HCT116 (cell line): ENCODE data around the gene EPHB2. TPM values are rescaled to one million over a fixed set of nuclear protein-coding genes. Genes with fewer than 3 reads are reported as not detected.

Source experiments
- ATAC-seq: fragments of 200-7000 bp; cut with Tn5 transposase; 2 replicates; pipeline ENCODE4 v1.9.1; 2020; ENCODE audit warnings: mild to moderate bottlenecking, moderate library complexity
- BruUV-seq: library from RNA; stranded (reverse); fragments of 400-500 nt; replicated peaks from 2 replicates; lab custom pipeline; 2021; lab: Mats Ljungman, UMichigan
- CTCF ChIA-PET: fragments of 300-600 bp; sonication (Branson Sonifier 250); formaldehyde crosslinking; loops from one replicate; lab custom pipeline; 2021; ENCODE audit warnings: antibody characterized with exemption; lab: Charles Lee
- POLR2A ChIA-PET: fragments of 300-600, 350-600 bp; sonication (Branson Sonifier 250); formaldehyde crosslinking; loops from one replicate; lab custom pipeline; 2021; ENCODE audit warnings: antibody characterized with exemption; lab: Charles Lee
- RAD21 ChIA-PET, 2 experiments: fragments of 300-600 bp; sonication (Branson Sonifier 250); formaldehyde crosslinking; loops; one replicate each; lab custom pipeline; 2023; ENCODE audit warnings: low total read pairs in 2 of 2; ENCODE audit not compliant: uncharacterized antibody in 2 of 2, unreplicated experiment in 2 of 2, low non-redundant PET in 1 of 2; lab: Charles Lee
- DNase-seq: peaks from one replicate; pipeline ENCODE4 v3.0.0-alpha.2; 2010; ENCODE audit warnings: low read depth, low spot score
- H2AFZ ChIP-seq: fragments of 200-600 bp; shearing (Covaris generic), sonication (generic); 2 replicates; pipeline ENCODE4 v1.6.1; 2017; ENCODE audit warnings: low read depth, mixed run types, mixed read lengths, antibody characterized with exemption, low read length; ENCODE audit not compliant: poor library complexity, severe bottlenecking
- H3K27ac ChIP-seq: 2 replicates; pipeline ENCODE4 v1.5.1; 2012; ENCODE audit warnings: low read depth, low read length
- H3K27me3 ChIP-seq: fragments of 200-600 bp; sonication (generic); 2 replicates; pipeline ENCODE4 v1.6.1; 2016; ENCODE audit warnings: mixed run types, low read length, mixed read lengths; ENCODE audit not compliant: insufficient read depth
- H3K36me3 ChIP-seq, 2 experiments: fragments of 200-500 bp in 1 of 2; fragments of 200-600 bp in 1 of 2; sonication (Bioruptor generic) in 1 of 2; sonication (generic) in 1 of 2; 2 replicates each; pipeline versions ENCODE4 v1.5.1 to v1.6.1; 2014 to 2016; ENCODE audit warnings: low read length in 2 of 2, inconsistent platforms in 1 of 2, mixed read lengths in 1 of 2, mixed run types in 1 of 2; ENCODE audit not compliant: insufficient read depth in 2 of 2, control insufficient read depth in 1 of 2
- H3K4me1 ChIP-seq, 2 experiments: fragments of 200-600 bp in 1 of 2; sonication (generic) in 1 of 2; 2 replicates each; pipeline versions ENCODE4 v1.5.1 to v1.6.1; 2012 to 2017; ENCODE audit warnings: low read length in 2 of 2, inconsistent platforms in 1 of 2, mild to moderate bottlenecking in 1 of 2, mixed read lengths in 1 of 2, mixed run types in 1 of 2, moderate library complexity in 1 of 2; ENCODE audit not compliant: insufficient read depth in 2 of 2, control insufficient read depth in 1 of 2
- H3K4me2 ChIP-seq: fragments of 200-600 bp; sonication (generic); 2 replicates; pipeline ENCODE4 v1.6.1; 2017; ENCODE audit warnings: mixed run types, low read length, mixed read lengths
- H3K4me3 ChIP-seq, 2 experiments: fragments of 200-600 bp in 1 of 2; sonication (generic) in 1 of 2; replicated peaks in 1 of 2; 2 replicates each; pipeline ENCODE4 v1.5.1; 2011 to 2016; ENCODE audit warnings: low read length in 2 of 2, control low read depth in 1 of 2, low read depth in 1 of 2, mild to moderate bottlenecking in 1 of 2, mixed read lengths in 1 of 2, mixed run types in 1 of 2
- H3K79me2 ChIP-seq: fragments of 200-600 bp; sonication (generic); 2 replicates; pipeline ENCODE4 v1.6.1; 2017; ENCODE audit warnings: mild to moderate bottlenecking, mixed run types, low read length, moderate library complexity, mixed read lengths; ENCODE audit not compliant: insufficient read depth
- H3K9ac ChIP-seq: fragments of 200-600 bp; sonication (generic); 2 replicates; pipeline ENCODE4 v1.6.1; 2016; ENCODE audit warnings: low read length, mixed read lengths
- H3K9me2 ChIP-seq: fragments of 200-600 bp; sonication (generic), shearing (Covaris generic); 2 replicates; pipeline ENCODE4 v1.6.1; 2017; ENCODE audit warnings: mixed run types, mild to moderate bottlenecking, moderate library complexity; ENCODE audit not compliant: insufficient read depth
- H3K9me3 ChIP-seq, 2 experiments: fragments of 200-500 bp in 1 of 2; fragments of 200-600 bp in 1 of 2; sonication (Bioruptor generic) in 1 of 2; sonication (generic) in 1 of 2; 2 replicates each; pipeline ENCODE4 v1.6.1; 2014 to 2017; ENCODE audit warnings: low read length in 2 of 2, mixed read lengths in 2 of 2, inconsistent platforms in 1 of 2, low read depth in 1 of 2, mild to moderate bottlenecking in 1 of 2, mixed run types in 1 of 2, moderate library complexity in 1 of 2; ENCODE audit not compliant: control insufficient read depth in 1 of 2, insufficient read depth in 1 of 2
- H4K20me1 ChIP-seq: fragments of 200-600 bp; sonication (generic), shearing (Covaris generic); 2 replicates; pipeline ENCODE4 v1.6.1; 2017; ENCODE audit warnings: mixed run types, mild to moderate bottlenecking, moderate library complexity; ENCODE audit not compliant: insufficient read depth
- ATF3 ChIP-seq: IDR thresholded peaks from 2 replicates; pipeline ENCODE4 v1.6.1; 2012
- CEBPB ChIP-seq: IDR thresholded peaks from 2 replicates; pipeline ENCODE4 v1.6.1; 2012; ENCODE audit warnings: low read depth
- CTCF ChIP-seq, 3 experiments: fragments of 200-600 bp in 1 of 3; sonication (generic) in 1 of 3; IDR thresholded peaks in 2 of 3; conservative IDR thresholded peaks in 1 of 3; 2 replicates each; pipeline ENCODE4 v1.5.1; 2012 to 2017; ENCODE audit warnings: low read depth in 2 of 3, low read length in 2 of 3, antibody characterized with exemption in 1 of 3, borderline replicate concordance in 1 of 3, control low read depth in 1 of 3, mild to moderate bottlenecking in 1 of 3, mixed read lengths in 1 of 3, mixed run types in 1 of 3, moderate library complexity in 1 of 3; ENCODE audit not compliant: insufficient read depth in 1 of 3
- EGR1 ChIP-seq: IDR thresholded peaks from 2 replicates; pipeline ENCODE4 v1.6.1; 2012; ENCODE audit warnings: low read depth
- JUND ChIP-seq: IDR thresholded peaks from 2 replicates; pipeline ENCODE4 v1.6.1; 2012
- POLR2A ChIP-seq: IDR thresholded peaks from 2 replicates; pipeline ENCODE4 v1.7.0; 2011; ENCODE audit warnings: borderline replicate concordance; ENCODE audit not compliant: insufficient read depth, insufficient read length; ENCODE audit errors: extremely low read depth
- POLR2AphosphoS5 ChIP-seq: IDR thresholded peaks from 2 replicates; pipeline ENCODE4 v1.6.1; 2011; ENCODE audit warnings: mild to moderate bottlenecking, low read depth, low read length, moderate library complexity
- REST ChIP-seq: IDR thresholded peaks from 2 replicates; pipeline ENCODE4 v1.6.1; 2012; ENCODE audit warnings: low read depth
- SIN3A ChIP-seq: IDR thresholded peaks from 2 replicates; pipeline ENCODE4 v1.6.1; 2012; ENCODE audit warnings: low read depth
- SRF ChIP-seq: IDR thresholded peaks from 2 replicates; pipeline ENCODE4 v1.6.1; 2012; ENCODE audit warnings: low read depth
- YY1 ChIP-seq: IDR thresholded peaks from 2 replicates; pipeline ENCODE4 v1.6.1; 2011; ENCODE audit warnings: low read length, low read depth, moderate library complexity, mild to moderate bottlenecking; ENCODE audit not compliant: insufficient replicate concordance; ENCODE audit errors: extremely low read depth
- ZFX ChIP-seq: fragments of 450-650 bp; IDR thresholded peaks from 2 replicates; pipeline ENCODE4 v1.6.1; 2017
- ZNF274 ChIP-seq: fragments of 200-500 bp; sonication (Bioruptor generic); IDR thresholded peaks from 2 replicates; pipeline ENCODE4 v1.6.1; 2014; ENCODE audit warnings: mild to moderate bottlenecking, low read depth, low read length, inconsistent platforms
- intact Hi-C: fragments of 100-400 bp; cut with micrococcal nuclease; formaldehyde crosslinking; loops from 2 replicates; pipeline ENCODE4 v1.10.0; 2022
- total RNA-seq: library from RNA; stranded (reverse); gene quantifications from one replicate; pipeline ENCODE4 v1.2.1, GENCODE V29; 2021; ENCODE audit not compliant: unreplicated experiment

Gene EPHB2
- total RNA-seq, 1 experiment from 2014 or later: 19.5 TPM

DNA sequence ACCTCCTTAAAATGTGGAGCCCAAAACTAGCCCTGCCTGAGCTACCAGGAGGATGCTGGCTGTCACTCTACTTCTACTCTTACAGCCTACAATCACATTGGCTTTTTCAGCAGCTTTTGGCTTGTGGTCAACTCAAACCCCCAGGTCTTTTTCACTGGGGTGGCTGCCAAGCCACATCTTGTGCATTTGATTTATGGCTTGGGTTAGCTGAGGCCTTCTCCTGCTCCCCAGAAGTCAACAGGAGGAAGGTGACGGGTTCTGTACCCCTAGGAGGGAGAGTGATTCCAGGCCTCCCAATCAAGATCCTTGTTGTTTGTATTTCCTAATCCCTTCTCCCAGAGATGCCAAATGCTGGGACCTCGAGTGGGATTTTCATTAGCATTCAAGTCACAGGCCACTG lies 137.8 kb downstream of the EPHB2 start:
- Histone ChIP-seq H3K4me1 (no peaks in the 10 kb centered on the region), H3K27me3 (no peaks in the 10 kb centered on the region)
- no TSS peak for BruUV-seq
- no peak for TF ChIP-seq ZFX
- TF ChIP-seq ZNF274: no peak
- no peak for TF ChIP-seq SRF
- TF ChIP-seq CTCF (IDR thresholded peaks at IDR 0.05 in 2 of 3, conservative IDR thresholded peaks at IDR 0.05 in 1 of 3; ENCODE audit: borderline replicate concordance in 1 of 3, insufficient read depth in 1 of 3, low read depth in 2 of 3, low read length in 2 of 3): no peak
- TF ChIP-seq JUND: no peak
- no peak for TF ChIP-seq POLR2AphosphoS5
- no peak for TF ChIP-seq CEBPB
- no peak for TF ChIP-seq SIN3A
- TF ChIP-seq, all 23 proteins: peak for 0
- ATAC-seq (no peak), DNase-seq (no peak)
- ChIA-PET POLR2A (no interaction called here), RAD21 (no interaction called here), CTCF (no interaction called here)
- Histone ChIP-seq H3K9ac (no peak overlapping the region), H3K27ac (no peak overlapping the region), H3K9me2 (no peaks in the 10 kb centered on the region), H3K4me3 (no peak overlapping the region), H3K4me2 (no peak overlapping the region), H3K79me2 (no peaks in the 10 kb centered on the region), H3K36me3 (no peaks in the 10 kb centered on the region), H4K20me1 (no peaks in the 10 kb centered on the region), H3K9me3 (no peaks in the 10 kb centered on the region), H2AFZ (no peak overlapping the region)
- intact Hi-C loops: no loop called here

DNA sequence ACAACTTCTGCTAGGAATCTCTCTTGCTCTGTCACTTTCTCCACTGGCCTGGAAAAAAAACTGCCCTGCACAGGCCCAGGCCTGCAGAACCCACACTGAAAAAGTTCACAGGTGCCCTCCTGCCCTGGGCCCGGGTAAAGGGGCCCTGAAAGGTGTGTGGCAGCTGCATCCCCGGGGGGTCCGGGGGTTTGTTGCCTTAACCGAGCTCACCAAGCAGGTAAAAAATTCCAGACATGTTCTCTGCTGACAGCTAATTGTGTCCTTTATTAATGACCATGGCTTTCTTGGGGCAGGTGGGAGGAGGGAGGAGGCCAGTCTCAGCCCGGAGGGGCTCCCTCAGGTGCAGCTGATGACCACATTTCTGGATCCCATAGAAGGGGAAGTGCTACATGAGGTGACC lies 139.1 kb downstream of the EPHB2 start:
- ChIA-PET RAD21 (no interaction called here), CTCF (interaction anchor here (0.7 kb wide), 1 partner anchor 12 kb away, joined by 3 read pairs; no protein-coding TSS in a partner anchor), POLR2A (no interaction called here)
- no peak overlapping the region for H3K4me3 ChIP-seq
- no peaks in the 10 kb centered on the region for H3K9me2 ChIP-seq
- no peaks in the 10 kb centered on the region for H4K20me1 ChIP-seq
- BruUV-seq: no TSS peak
- ATAC-seq (no peak), DNase-seq (no peak)
- H3K9ac ChIP-seq: no peak overlapping the region
- no peaks in the 10 kb centered on the region; a peak in 1 of 4 replicates for H3K4me1 ChIP-seq
- no peaks in the 10 kb centered on the region for H3K27me3 ChIP-seq
- no peaks in the 10 kb centered on the region for H3K36me3 ChIP-seq
- H3K79me2 ChIP-seq: no peaks in the 10 kb centered on the region
- intact Hi-C loops: no loop called here
- no peak overlapping the region for H3K4me2 ChIP-seq
- H3K9me3 ChIP-seq: no peaks in the 10 kb centered on the region
- H3K27ac ChIP-seq: no peak overlapping the region
- H2AFZ ChIP-seq: no peak overlapping the region
- TF ChIP-seq CTCF (IDR thresholded peaks at IDR 0.05 in 2 of 3, conservative IDR thresholded peaks at IDR 0.05 in 1 of 3; ENCODE audit: borderline replicate concordance in 1 of 3, insufficient read depth in 1 of 3, low read depth in 2 of 3, low read length in 2 of 3): no peak
- no peak for TF ChIP-seq EGR1
- TF ChIP-seq ATF3: no peak
- TF ChIP-seq YY1: no peak
- no peak for TF ChIP-seq REST
- TF ChIP-seq POLR2A: no peak
- TF ChIP-seq ZNF274: no peak
